Midbrain (tissue), 1 donor: ENCODE measurements around the gene MAMDC2.
"Not testable (repeated sequence)": the region's sequence is repeated elsewhere in the genome, so short reads cannot be mapped to it uniquely, and the experiment has no call there.

ENCODE experiments used
- DNase-seq: peaks from one replicate; lab custom pipeline; 2025; lab: John Stamatoyannopoulos, UW

Gene MAMDC2

GRCh38 chr9:70036641-70037040 lies 7.0 kb upstream of the MAMDC2 start:
- DNase-seq: no peak

- not testable (repeated sequence) for DNase-seq
Measured at GRCh38 chr9:70038171-70038621, 5.5 kb upstream of the MAMDC2 start.

- DNase-seq: no peak
Measured at GRCh38 chr9:70040376-70040903, 3.2 kb upstream of the MAMDC2 start.

GRCh38 chr9:70042461-70043215 lies 1.0 kb upstream of the MAMDC2 start:
- DNase-seq: no peak

GRCh38 chr9:70043285-70043684 lies 363 bp upstream of the MAMDC2 start:
- no peak for DNase-seq

- DNase-seq: no peak
Measured at GRCh38 chr9:70044490-70045307, 1.1 kb downstream of the MAMDC2 start.

GRCh38 chr9:70045452-70045851 lies 1.8 kb downstream of the MAMDC2 start:
- DNase-seq: no peak

- no peak for DNase-seq
Measured at GRCh38 chr9:70046274-70047070, 2.8 kb downstream of the MAMDC2 start.

- peak; percentile 16 for DNase-seq
Measured at GRCh38 chr9:70049236-70049635, 5.6 kb downstream of the MAMDC2 start.

GRCh38 chr9:70049672-70050271 lies 6.1 kb downstream of the MAMDC2 start:
- DNase-seq: peak; percentile 1

GRCh38 chr9:70052768-70053167 lies 9.1 kb downstream of the MAMDC2 start:
- DNase-seq: no peak

- DNase-seq: no peak
Measured at GRCh38 chr9:70053864-70054263, 10.2 kb downstream of the MAMDC2 start.

GRCh38 chr9:70054521-70054920 lies 10.9 kb downstream of the MAMDC2 start:
- DNase-seq: no peak

GRCh38 chr9:70055406-70056210 lies 12.0 kb downstream of the MAMDC2 start:
- DNase-seq: no peak

- DNase-seq: no peak
Measured at GRCh38 chr9:70056211-70056944, 12.7 kb downstream of the MAMDC2 start.

- DNase-seq: no peak
Measured at GRCh38 chr9:70058569-70059116, 15.0 kb downstream of the MAMDC2 start.

- DNase-seq: no peak
Measured at GRCh38 chr9:70060148-70060882, 16.7 kb downstream of the MAMDC2 start.

GRCh38 chr9:70060883-70061507 lies 17.3 kb downstream of the MAMDC2 start:
- no peak for DNase-seq

- no peak for DNase-seq
Measured at GRCh38 chr9:70061776-70062175, 18.1 kb downstream of the MAMDC2 start.
